ENCODE results near the gene PLB1.

PLB1 gene

DNA sequence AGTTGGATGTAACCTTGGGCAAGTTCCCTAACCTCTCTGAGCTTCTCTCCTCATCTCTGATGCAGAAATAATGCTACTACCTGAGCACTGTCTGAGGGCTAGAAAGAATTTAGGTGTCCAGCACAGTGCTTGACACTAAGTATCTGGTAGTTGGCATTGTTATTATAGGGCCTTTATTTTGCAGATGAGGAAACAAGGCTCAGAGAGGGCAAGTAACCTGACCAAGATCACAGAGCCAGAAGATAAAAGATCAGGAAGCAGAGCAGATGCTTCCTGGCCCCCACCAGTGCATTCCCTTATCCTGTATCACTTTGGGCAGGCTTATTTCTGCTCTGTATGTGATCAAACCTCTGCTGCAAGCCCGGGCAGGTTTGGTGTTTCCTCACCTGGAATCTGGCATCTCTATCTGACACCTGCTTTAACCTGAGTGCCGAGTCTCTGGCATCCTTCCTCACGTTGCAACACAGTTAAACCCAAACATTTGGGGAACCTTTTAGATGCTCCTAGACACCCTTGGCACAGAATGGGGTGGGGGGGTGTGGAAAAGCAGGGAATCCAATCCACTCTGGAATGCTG lies 69.9 kb downstream of the PLB1 start:
- DNase-seq (ENCODE audit: low read depth in 2 of 2): no peak

DNA sequence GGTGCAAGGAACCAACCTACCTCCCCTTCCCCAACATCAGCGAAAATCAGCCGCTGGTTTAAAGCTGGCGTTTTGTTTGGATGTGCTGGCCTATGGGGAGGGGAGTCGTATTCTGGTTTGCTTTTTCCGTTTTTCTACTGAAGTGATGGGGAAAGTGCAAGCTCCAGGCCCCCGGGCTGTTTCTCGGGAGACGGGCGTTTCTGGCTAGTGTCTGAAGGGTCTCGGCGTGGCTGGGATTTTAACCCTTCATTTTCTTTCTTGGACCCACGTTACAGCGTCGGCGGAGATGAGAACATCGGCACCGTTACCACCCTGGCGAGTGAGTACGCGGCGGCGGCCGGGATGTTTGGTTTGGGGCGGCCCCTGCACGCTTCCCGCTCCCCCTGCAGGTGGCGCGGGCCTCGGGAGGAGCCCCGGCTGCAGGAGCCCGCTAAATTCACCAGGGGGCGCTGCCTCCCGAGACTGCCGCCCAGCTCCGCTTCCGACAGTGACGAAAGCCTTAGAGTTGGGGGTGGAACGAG lies 70.7 kb downstream of the PLB1 start:
- peak; percentile 78 to 89 for DNase-seq (ENCODE audit: low read depth in 2 of 2)

GRCh38 chr2:28567061-28567471 lies 71.2 kb downstream of the PLB1 start:
- DNase-seq (ENCODE audit: low read depth in 2 of 2): no peak

- no peak for DNase-seq (ENCODE audit: low read depth in 2 of 2)
Measured at GRCh38 chr2:28568036-28568435, 72.2 kb downstream of the PLB1 start.

DNA sequence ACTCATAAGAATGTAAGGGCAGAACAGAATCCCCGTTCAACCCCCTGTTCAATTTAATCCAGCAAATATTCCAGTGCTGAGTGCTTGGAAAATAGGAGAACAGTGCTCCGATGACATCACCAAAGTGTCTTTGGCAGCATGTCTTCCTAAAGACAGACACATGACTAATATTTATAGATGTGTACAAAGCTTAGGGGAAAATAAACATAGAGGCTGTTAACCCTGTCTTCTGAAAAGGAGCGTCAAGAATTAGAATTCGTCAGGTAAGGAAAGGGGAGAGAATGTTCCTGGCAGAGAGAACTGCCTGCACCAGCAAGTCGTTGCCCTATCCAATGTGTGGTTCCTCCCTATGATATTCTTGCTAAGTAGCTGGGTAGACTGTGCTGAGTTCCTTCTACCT lies 72.7 kb downstream of the PLB1 start:
- DNase-seq (ENCODE audit: low read depth in 2 of 2): no peak

GRCh38 chr2:28570431-28570830 lies 74.6 kb downstream of the PLB1 start:
- DNase-seq (ENCODE audit: low read depth in 2 of 2): no peak

- no peak for DNase-seq (ENCODE audit: low read depth in 2 of 2)
Measured at GRCh38 chr2:28576714-28577113, 80.9 kb downstream of the PLB1 start.

- no peak for DNase-seq (ENCODE audit: low read depth in 2 of 2)
Measured at GRCh38 chr2:28577791-28578680, 82.2 kb downstream of the PLB1 start.

DNA sequence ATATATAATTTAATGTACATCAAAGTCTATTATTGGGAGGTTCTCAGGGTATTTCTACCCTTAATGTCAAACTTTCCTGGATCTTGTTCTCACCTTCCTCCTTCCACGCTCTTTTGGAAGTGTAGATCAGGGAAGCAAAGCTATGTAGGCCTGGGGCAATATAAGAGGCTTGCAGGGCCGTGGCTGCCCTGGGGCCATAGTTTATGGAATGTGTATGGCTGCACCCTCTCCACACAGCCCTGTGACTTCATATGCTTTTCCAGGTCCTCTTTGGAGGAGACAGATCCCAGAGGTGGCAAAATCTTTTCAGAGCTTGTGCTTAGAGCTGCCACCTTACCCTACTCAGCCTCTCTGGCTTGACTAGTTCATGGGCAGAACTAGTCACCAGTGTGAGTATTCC lies 82.9 kb downstream of the PLB1 start:
- DNase-seq (ENCODE audit: low read depth in 2 of 2): no peak

- DNase-seq (ENCODE audit: low read depth in 2 of 2): no peak
Measured at GRCh38 chr2:28579606-28580005, 83.7 kb downstream of the PLB1 start.

DNA sequence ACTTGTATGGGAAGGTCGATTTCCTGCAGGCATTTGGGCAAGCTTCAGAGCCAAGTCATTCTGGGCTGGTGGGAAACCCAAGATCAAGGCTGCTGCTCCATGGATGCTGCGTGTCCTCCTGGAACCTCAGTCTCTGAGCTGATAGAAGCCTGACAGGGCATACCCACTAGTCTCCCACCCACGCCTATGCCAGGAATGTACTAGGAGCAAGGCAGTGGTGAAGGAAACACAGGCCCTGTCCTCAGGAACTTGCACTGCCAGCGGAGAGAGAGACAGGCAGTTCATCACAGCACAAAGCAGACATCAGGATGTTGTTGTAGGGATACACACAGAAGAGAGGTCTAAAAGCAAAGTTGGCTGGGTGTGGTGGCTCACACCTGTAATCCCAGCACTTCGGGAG lies 84.2 kb downstream of the PLB1 start:
- DNase-seq (ENCODE audit: low read depth in 2 of 2): no peak

DNA sequence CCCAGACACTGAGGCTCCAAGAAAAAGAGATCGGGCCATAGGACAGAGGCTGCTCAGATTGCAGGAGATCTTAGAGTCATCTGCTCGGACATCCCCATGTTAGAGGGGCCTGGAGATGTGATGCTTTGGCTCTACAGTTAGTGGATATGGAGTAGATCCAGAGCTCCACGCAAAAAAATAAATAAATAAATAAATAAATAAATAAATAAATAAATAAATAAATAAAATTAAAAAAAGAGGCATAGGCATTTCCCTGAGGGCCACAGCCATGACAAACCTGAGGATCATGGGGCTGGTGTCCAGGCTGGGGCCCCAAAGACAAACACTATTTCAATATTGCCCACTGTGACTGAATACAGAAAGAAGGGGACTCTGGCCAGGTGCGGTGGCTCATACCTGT lies 85.5 kb downstream of the PLB1 start:
- no peak for DNase-seq (ENCODE audit: low read depth in 2 of 2)

GRCh38 chr2:28582152-28582551 lies 86.3 kb downstream of the PLB1 start:
- DNase-seq (ENCODE audit: low read depth in 2 of 2): no peak

DNA sequence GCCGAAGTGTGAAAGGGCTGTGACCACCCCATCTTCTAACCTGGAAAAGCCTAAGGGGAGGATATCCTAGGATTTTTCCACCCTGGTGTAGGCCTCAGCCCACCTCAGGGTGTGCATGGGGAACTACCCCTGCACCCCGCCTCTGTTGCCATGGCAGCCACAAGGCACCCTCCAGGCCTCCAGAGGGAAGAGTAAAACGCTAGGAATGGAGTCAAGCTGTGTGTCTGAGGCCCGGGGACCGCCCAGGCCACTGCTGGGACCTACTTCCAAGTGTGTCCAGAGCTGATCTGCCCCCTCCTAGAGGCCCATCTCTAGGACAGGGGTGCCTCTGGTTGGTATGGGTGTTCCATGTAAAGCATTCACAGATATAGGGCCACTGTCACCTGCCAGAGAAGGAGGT lies 86.7 kb downstream of the PLB1 start:
- no peak for DNase-seq (ENCODE audit: low read depth in 2 of 2)

DNA sequence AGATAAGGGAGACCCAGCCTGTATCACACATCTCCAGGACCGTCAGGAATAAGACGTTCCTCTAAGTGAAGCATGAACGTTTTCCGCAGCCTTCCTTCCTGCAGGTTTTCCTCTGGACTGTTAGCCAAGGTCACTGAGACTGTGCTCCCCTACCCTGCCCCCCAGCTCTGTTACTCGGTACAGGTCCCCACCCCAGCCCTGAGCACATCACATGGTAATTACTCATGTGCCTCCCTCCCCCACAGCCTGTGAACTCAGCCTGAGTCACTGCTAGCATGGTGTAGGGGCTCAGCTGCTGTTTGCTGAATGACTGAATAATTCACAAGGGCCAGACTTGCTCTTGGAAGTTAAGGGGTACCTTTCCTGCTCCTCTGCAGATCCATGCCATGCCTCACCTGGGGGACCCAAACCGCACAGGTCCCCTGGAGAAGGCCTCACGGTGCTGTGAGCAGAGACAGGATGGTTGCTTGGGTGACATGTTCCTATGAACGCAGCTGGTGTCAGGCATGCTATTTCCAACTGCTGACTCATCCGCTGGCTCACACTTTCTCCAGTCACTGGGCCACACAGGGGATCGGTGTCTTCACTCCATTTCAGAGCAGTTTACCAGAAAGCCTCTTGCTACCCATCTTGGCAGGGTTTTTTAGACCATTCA lies 88.2 kb downstream of the PLB1 start:
- peak; percentile 70 to 80 for DNase-seq (ENCODE audit: low read depth in 2 of 2)

DNA sequence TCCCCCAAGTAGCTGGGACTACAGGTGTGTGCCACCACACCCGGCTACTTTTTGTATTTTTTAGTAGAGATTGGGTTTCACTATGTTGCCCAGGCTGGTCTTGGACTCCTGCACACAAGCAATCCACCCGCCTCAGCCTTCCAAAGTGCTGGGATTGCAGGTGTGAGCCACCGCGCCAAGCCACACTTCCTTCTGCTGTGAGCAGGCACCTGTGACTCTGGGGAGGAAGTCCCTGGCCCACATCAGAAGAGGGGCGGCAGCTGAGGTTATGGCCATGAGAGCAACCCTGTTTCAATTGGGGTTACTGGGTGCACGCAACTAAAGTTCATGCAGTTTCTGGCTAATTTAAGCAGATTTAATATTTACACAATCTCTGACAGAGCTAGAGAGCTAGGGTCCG lies 91.0 kb downstream of the PLB1 start:
- no peak for DNase-seq (ENCODE audit: low read depth in 2 of 2)

DNA sequence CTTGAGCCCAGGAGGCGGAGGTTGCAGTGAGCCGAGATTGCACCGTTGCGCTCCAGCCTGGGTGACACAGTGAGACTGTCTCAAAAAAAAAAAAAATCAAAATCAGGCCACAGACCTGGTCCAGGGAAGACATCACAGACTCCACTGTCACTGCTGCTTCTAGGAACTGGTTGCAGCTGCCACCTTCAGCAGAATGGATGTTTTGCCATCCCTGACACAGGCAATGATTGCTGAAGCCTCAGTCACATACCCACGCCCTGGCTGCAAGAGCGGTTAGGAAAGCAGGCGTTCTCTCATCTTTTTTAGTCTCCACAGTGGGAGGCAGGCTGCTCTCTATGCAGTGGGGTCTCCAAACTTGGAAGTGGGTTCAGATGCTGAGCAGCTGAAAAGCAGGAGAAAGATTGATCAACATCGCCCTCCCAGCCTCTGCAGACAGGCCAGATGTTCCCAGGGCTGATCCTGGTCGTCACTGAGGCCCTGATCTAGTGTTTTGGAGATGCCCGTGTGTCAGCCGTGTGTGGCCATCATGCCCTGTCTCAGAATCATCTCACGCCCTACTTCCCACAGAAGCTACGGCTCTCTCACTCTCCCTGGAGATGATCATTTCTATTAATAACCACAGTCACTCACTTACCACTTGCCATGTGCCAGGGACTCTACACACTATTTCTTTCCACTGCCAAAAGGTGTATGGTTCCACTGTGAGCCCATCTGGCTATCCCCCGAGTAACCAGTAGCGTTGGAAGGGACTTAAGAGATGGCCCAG lies 91.8 kb downstream of the PLB1 start:
- no peak for DNase-seq (ENCODE audit: low read depth in 2 of 2)

- DNase-seq (ENCODE audit: low read depth in 2 of 2): no peak
Measured at GRCh38 chr2:28588292-28588670, 92.4 kb downstream of the PLB1 start.

DNA sequence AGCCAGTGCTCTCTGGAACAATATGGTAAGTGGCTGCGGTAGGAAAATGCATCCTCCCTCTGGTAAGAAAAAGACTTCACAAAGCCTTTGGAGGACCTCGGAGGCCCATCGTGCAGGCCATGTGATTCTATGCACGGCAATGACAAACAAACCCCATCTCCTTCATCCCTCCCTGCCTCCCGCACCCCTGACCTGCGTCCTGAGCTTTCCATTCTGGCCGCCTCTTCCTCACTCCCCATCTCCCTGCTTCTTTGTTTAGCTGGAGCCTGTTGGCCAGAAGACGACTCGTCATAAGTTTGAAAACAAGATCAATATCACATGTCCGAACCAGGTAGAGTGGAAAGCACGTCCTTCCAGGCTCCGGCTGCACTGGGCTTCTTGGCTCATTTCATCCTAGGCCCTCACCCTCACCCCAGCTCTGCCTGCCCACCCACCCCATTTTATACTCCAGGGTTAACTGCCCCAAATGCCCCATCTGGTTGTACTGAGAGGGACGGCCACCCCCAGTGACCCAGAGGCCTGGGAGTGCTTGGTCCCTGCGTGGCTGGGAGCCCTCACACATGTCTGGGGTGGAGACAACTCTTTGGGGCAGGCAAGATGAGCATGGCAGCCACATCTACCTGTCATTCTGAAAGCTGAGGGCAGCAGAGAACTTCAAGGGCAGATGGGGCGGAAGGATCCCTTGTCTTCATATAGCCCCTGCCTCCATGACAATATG lies 94.0 kb downstream of the PLB1 start:
- DNase-seq (ENCODE audit: low read depth in 2 of 2): no peak

- DNase-seq (ENCODE audit: low read depth in 2 of 2): no peak
Measured at GRCh38 chr2:28590496-28591301, 94.8 kb downstream of the PLB1 start.

Data from stimulated activated CD4-positive, alpha-beta T cell treated with anti-CD3 and anti-CD28 coated beads, Interleukin-15, amount 100 ng/mL, for 48 hours (primary cell).